ENCODE measurements around the gene PTPRN.

PTPRN gene

DNA sequence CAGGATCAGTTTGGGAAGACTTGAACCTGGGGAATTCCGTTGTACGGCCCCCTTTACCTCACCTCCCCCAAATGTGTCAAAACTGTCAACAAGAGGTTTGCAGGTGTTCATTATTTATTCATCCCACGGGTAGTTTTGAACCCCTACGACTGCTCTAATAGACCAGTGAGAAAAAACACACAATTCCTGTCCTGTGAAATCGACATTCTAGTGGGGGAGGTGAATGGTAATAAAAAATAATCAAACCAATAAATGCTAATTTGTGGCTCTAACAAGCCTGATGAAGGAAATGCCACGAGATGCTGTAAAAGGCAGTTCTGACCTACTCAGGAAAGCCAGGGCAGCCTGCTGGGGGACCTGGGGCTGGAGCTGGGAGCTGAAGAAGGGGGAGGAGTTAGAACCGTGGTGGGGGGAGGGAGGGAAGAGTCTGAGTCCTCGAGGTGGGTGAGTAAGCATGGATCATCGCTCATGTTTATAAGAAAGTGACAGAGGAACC, 30.5 kb downstream of the PTPRN start:
- H3K79me2 ChIP-seq (ENCODE audit: insufficient read depth, low read length), result peaks cover 18% of the 10 kb centered on the region
- no peaks in the 10 kb centered on the region for H4K20me1 ChIP-seq (ENCODE audit: insufficient read depth, low read length)
- H3K4me1 ChIP-seq (ENCODE audit: insufficient read depth, low read length, severe bottlenecking), result peaks cover 67% of the 10 kb centered on the region

DNA sequence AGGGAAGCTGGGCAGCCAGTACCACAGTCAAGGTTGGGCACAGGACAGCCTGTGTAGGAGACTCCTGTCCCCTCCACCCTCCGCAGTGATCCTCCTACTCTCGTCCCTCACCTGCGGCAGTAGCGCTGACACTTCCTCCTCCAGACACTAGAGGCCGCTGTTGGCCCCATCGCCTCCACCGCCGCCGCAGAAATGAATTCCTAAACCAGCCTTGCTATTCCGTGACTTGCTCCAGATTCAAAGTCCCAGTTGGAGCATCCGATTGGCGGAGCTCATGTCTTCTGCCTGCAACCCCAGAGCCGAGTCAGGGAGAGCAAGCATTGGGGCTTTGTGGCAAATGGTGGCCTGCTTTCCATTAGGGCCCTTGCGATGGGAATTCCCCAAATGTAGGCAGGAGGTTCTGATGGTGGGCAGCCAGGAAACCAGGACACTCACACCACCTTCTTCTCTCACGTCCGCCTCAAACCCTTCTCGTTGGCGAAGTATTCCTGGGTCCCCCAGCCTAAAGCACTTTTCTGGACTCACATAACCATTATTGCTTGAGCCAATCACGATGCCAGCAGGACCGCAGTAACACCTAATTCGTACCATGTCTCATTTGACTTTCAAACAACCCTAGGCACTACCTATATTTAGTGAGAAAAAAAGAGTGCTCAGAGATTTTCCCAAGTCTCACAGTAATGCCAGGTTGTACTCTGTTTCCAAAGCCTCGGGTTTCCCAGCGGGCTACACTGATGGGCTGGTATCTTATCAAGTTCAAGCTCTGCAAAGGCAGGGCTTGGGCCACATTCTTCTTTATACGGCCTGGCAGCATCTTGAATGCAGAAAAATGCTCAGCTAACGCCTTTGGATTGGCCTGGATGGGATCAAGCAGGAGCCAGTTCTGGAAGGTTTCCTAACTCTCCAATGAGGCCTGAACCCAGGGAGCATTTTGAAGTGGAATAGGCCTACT, 31.2 kb downstream of the PTPRN start:
- Histone ChIP-seq H4K20me1 (ENCODE audit: insufficient read depth, low read length) (no peaks in the 10 kb centered on the region), H3K9ac (ENCODE audit: low read length) (peak overlapping the region; percentile 90), H3K4me3 (ENCODE audit: low read depth, low read length, poor library complexity, severe bottlenecking) (peak overlapping the region; percentile 79), H2AFZ (ENCODE audit: low read length) (no peak overlapping the region; the same call in 1 of the 2 replicates), H3K4me2 (ENCODE audit: low read length) (peak overlapping the region; percentile 95), H3K4me1 (ENCODE audit: insufficient read depth, low read length, severe bottlenecking) (peaks cover 67% of the 10 kb centered on the region), H3K27me3 (ENCODE audit: insufficient read depth, low read length) (no peaks in the 10 kb centered on the region), H3K79me2 (ENCODE audit: insufficient read depth, low read length) (peaks cover 18% of the 10 kb centered on the region), H3K36me3 (ENCODE audit: insufficient read depth, low read length) (peaks cover 20% of the 10 kb centered on the region; the same call in 1 of the 2 replicates), H3K27ac (ENCODE audit: low read depth, low read length, poor library complexity, severe bottlenecking) (peak overlapping the region; percentile 99), H3F3A (ENCODE audit: insufficient read depth, low read length) (no peaks in the 10 kb centered on the region), H3K9me3 (ENCODE audit: low read length) (no peaks in the 10 kb centered on the region), H3K9me2 (ENCODE audit: low read depth, low read length) (no peaks in the 10 kb centered on the region)
- TF ChIP-seq EZH2 (IDR thresholded peaks at IDR 0.05; ENCODE audit: borderline replicate concordance, low read length), result no peak
- TF ChIP-seq, protein P1, sequence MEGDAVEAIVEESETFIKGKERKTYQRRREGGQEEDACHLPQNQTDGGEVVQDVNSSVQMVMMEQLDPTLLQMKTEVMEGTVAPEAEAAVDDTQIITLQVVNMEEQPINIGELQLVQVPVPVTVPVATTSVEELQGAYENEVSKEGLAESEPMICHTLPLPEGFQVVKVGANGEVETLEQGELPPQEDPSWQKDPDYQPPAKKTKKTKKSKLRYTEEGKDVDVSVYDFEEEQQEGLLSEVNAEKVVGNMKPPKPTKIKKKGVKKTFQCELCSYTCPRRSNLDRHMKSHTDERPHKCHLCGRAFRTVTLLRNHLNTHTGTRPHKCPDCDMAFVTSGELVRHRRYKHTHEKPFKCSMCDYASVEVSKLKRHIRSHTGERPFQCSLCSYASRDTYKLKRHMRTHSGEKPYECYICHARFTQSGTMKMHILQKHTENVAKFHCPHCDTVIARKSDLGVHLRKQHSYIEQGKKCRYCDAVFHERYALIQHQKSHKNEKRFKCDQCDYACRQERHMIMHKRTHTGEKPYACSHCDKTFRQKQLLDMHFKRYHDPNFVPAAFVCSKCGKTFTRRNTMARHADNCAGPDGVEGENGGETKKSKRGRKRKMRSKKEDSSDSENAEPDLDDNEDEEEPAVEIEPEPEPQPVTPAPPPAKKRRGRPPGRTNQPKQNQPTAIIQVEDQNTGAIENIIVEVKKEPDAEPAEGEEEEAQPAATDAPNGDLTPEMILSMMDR (IDR thresholded peaks at IDR 0.05; ENCODE audit: low read length), result peak; percentile 98

More for the DNA sequence above, 30.5 kb downstream of the PTPRN start:
- Histone ChIP-seq H2AFZ (ENCODE audit: low read length) (no peak overlapping the region), H3K27me3 (ENCODE audit: insufficient read depth, low read length) (no peaks in the 10 kb centered on the region), H3F3A (ENCODE audit: insufficient read depth, low read length) (no peaks in the 10 kb centered on the region), H3K4me3 (ENCODE audit: low read depth, low read length, poor library complexity, severe bottlenecking) (peak overlapping the region; percentile 79), H3K9ac (ENCODE audit: low read length) (peak overlapping the region; percentile 90), H3K9me3 (ENCODE audit: low read length) (no peaks in the 10 kb centered on the region), H3K36me3 (ENCODE audit: insufficient read depth, low read length) (peaks cover 27% of the 10 kb centered on the region; the same call in 1 of the 2 replicates), H3K9me2 (ENCODE audit: low read depth, low read length) (no peaks in the 10 kb centered on the region), H3K4me2 (ENCODE audit: low read length) (peak overlapping the region; percentile 95), H3K27ac (ENCODE audit: low read depth, low read length, poor library complexity, severe bottlenecking) (peak overlapping the region; percentile 99)
- TF ChIP-seq, protein P1 (IDR thresholded peaks at IDR 0.05; ENCODE audit: low read length), result no peak
- TF ChIP-seq EZH2 (IDR thresholded peaks at IDR 0.05; ENCODE audit: borderline replicate concordance, low read length), result no peak

GRCh38 chr2:219274361-219274921, 34.8 kb downstream of the PTPRN start:
- H3K9me2 ChIP-seq (ENCODE audit: low read depth, low read length), result no peaks in the 10 kb centered on the region
- no peaks in the 10 kb centered on the region for H3F3A ChIP-seq (ENCODE audit: insufficient read depth, low read length)
- H3K9me3 ChIP-seq (ENCODE audit: low read length), result no peaks in the 10 kb centered on the region
- peaks cover 18% of the 10 kb centered on the region for H3K79me2 ChIP-seq (ENCODE audit: insufficient read depth, low read length)
- H4K20me1 ChIP-seq (ENCODE audit: insufficient read depth, low read length), result no peaks in the 10 kb centered on the region
- H2AFZ ChIP-seq (ENCODE audit: low read length), result no peak overlapping the region
- peak overlapping the region; percentile 95; the same call in 1 of the 2 replicates for H3K4me2 ChIP-seq (ENCODE audit: low read length)
- H3K4me3 ChIP-seq (ENCODE audit: low read depth, low read length, poor library complexity, severe bottlenecking), result peak overlapping the region; percentile 79
- TF ChIP-seq, protein P1 (IDR thresholded peaks at IDR 0.05; ENCODE audit: low read length), result no peak
- no peak for TF ChIP-seq EZH2 (IDR thresholded peaks at IDR 0.05; ENCODE audit: borderline replicate concordance, low read length)
- no peaks in the 10 kb centered on the region for H3K36me3 ChIP-seq (ENCODE audit: insufficient read depth, low read length)
- peaks cover 45% of the 10 kb centered on the region for H3K4me1 ChIP-seq (ENCODE audit: insufficient read depth, low read length, severe bottlenecking)
- H3K9ac ChIP-seq (ENCODE audit: low read length), result peak overlapping the region; percentile 1; the same call in 1 of the 2 replicates
- H3K27ac ChIP-seq (ENCODE audit: low read depth, low read length, poor library complexity, severe bottlenecking), result peak overlapping the region; percentile 5
- no peaks in the 10 kb centered on the region for H3K27me3 ChIP-seq (ENCODE audit: insufficient read depth, low read length)
